ENCODE results near the gene PEPD.

- TF ChIP-seq CTCF (IDR thresholded peaks at IDR 0.05) (no peak), POLR2A (IDR thresholded peaks at IDR 0.05) (no peak)
Observed at GRCh38 chr19:33424181-33424580, 97.4 kb downstream of the PEPD start.
